ENCODE data around the gene MNS1.

- TF ChIP-seq POLR2AphosphoS5 (IDR thresholded peaks at IDR 0.05; ENCODE audit: low read depth, low read length) (no peak), REST (IDR thresholded peaks at IDR 0.05; ENCODE audit: insufficient read depth in 1 of 2, low read depth in 2 of 2, low read length in 2 of 2) (no peak), TAF1 (IDR thresholded peaks at IDR 0.05; ENCODE audit: borderline replicate concordance, insufficient read depth, low read length) (no peak), SIN3A (IDR thresholded peaks at IDR 0.05; ENCODE audit: borderline replicate concordance, insufficient read depth, low read length) (no peak)
Observed at GRCh38 chr15:56496635-56497034, 31.7 kb upstream of the MNS1 start.

Measured in PFSK-1 (cell line).